Measurements from ENCODE around the gene EYA2. TPM values are rescaled to one million over a fixed set of nuclear protein-coding genes. Genes with fewer than 3 reads are reported as not detected.

The EYA2 gene
- total RNA-seq, 1 experiment from 2014 or later: 0.74 TPM

DNA sequence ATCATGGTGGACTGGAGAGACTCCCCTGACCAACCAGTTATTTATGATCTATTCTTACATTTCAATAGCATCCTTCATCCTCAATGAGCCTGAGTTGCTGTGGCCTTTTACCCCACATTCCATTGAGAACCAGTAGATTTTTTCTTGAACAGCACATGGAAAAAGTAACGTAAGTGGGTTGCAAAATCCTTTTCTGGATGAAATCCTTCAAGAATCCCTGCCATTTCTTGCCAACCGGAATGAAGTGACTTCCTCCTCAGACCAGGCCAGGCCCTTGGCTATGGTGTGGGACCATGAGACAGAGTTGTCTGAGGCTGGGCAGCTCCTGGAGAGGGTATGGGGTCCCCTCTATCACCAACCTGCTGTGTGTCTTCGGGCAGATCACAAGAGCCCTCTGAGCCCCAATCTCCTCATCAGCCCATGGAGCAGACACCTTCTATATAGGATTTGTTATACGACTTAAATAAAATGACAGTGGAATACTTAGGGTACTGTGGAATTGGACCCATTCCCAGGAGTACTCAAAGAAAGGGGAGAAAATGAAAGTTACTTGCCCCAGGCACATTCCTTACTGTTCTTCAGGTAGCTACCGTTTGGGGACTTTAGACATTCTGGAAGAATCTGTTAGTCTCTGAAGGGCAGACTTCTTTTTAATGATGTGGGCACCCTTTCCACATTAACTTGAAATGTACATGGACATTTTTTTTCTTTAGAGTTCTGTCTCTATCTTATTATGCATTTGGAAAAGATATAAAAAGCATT is 10.9 kb downstream of the EYA2 start:
- Histone ChIP-seq H3K9me3 (ENCODE audit: control insufficient read depth, low read depth, low read length) (no peaks in the 10 kb centered on the region), H3K27me3 (ENCODE audit: insufficient read depth, low read length) (no peaks in the 10 kb centered on the region; the same call in 1 of the 2 replicates), H2BK20ac (ENCODE audit: low read depth, low read length, poor library complexity, severe bottlenecking) (no peak overlapping the region), H3K14ac (ENCODE audit: insufficient read depth, low read length) (no peak overlapping the region; the same call in 1 of the 2 replicates), H3K4me1 (ENCODE audit: insufficient read depth, low read length) (no peaks in the 10 kb centered on the region), H3K4me2 (ENCODE audit: insufficient read depth, insufficient read length, low read length) (no peak overlapping the region), H3K23me2 (ENCODE audit: insufficient read length, low read depth, low read length, poor library complexity, severe bottlenecking) (no peaks in the 10 kb centered on the region), H4K20me1 (ENCODE audit: control insufficient read depth, insufficient read depth, insufficient read length) (no peaks in the 10 kb centered on the region), H3K56ac (ENCODE audit: insufficient read length, low read depth, low read length) (no peak overlapping the region), H3K79me2 (ENCODE audit: insufficient read depth, low read length) (no peaks in the 10 kb centered on the region), H3K4ac (ENCODE audit: low read depth, low read length) (no peak overlapping the region), H3K9ac (ENCODE audit: extremely low read depth, insufficient read length, low read length) (no peak overlapping the region), H2BK120ac (ENCODE audit: low read depth, low read length, poor library complexity, severe bottlenecking) (no peak overlapping the region), H4K8ac (replicated peaks; ENCODE audit: insufficient read length, low read depth, low read length) (no peak overlapping the region), H2BK5ac (ENCODE audit: insufficient read length, low read length) (no peak overlapping the region), H3K27ac (ENCODE audit: insufficient read length, low read depth, low read length) (no peak overlapping the region), H4K91ac (ENCODE audit: insufficient read length, low read depth, low read length) (no peak overlapping the region), H2BK12ac (ENCODE audit: insufficient read length, low read depth, low read length) (no peak overlapping the region), H2AFZ (ENCODE audit: low read length) (no peak overlapping the region), H3T11ph (ENCODE audit: low read length) (no peak overlapping the region), H3K18ac (ENCODE audit: insufficient read length, low read depth, low read length) (no peak overlapping the region), H2AK5ac (ENCODE audit: insufficient read length, low read length) (no peak overlapping the region), H2BK15ac (ENCODE audit: low read depth, low read length) (no peak overlapping the region), H3K23ac (ENCODE audit: insufficient read length, low read depth, low read length) (no peak overlapping the region), H4K5ac (ENCODE audit: insufficient read length, low read depth, low read length) (no peak overlapping the region), H3K79me1 (ENCODE audit: insufficient read depth, low read depth, low read length, poor library complexity, severe bottlenecking) (no peaks in the 10 kb centered on the region)
- Mint-ChIP-seq H3K27ac (no peak overlapping the region), H3K36me3 (ENCODE audit: insufficient read depth in 1 of 3, low read depth in 3 of 3) (no peaks in the 10 kb centered on the region), H3K27me3 (ENCODE audit: low read depth) (peaks cover 13% of the 10 kb centered on the region; the same call in 1 of the 2 replicates), H3K4me1 (peaks cover 6 to 11% of the 10 kb centered on the region in 2 experiments), H3K9me3 (no peaks in the 10 kb centered on the region), H3K4me3 (no peak overlapping the region)
- TF ChIP-seq CTCF (conservative IDR thresholded peaks at IDR 0.05): no peak
- WGBS (ENCODE audit: extremely low coverage, insufficient read length, low lambda C conversion rate): no CpG with 5 or more reads among the region's 5 CpGs
- no peak for DNase-seq
